ENCODE measurements around the gene ENDOU. TPM values are rescaled to one million over a fixed set of nuclear protein-coding genes. Genes with fewer than 3 reads are reported as not detected.

The ENDOU gene
- polyA plus RNA-seq, 1 of the 3 experiments (the other 2 are of a cell fraction), result not detected

DNA sequence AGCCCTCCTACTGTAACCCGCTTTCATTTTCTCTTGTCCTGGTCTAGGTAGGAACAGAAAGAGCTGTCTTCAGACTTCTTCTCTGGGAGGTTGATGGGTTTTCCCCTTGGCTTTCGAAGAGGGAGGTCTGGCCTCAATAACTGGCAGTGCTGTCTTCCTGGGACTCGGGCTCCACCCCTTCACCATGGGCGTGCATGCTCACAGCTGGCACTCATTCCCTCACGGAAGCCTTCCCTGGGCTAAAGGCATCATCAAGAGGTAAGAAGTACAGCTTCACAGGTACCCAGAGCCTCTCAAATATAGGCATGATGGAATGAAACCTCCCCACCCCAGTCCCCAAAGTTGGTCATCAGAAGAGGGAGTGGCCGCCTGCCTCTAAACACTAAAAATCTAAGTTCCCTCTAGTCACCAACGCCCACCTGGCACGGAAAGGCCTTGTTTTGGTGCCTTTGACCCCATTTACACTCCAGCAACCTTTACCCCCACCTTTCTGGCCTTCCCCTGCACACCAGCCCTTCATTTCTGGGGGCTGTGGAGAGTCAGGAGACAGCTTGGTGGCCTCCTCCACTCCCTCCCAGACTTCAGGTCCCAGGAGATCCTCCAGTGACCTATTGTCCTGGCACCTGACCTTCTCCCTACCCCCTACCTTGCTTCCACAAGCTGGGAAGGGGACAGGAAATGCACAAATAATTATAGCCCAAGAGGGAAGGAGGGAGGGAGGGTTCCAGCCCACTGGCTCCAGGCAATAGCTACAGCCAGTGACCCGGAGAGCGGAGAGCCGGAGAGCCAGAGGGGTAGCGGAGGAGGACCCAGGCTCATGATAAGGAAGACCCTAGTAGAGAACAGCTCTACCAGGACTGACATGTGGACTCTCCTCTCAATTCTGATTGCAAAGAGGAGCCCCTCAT lies 30.6 kb upstream of the ENDOU start:
- Histone ChIP-seq H3K27me3 (ENCODE audit: insufficient read depth) (no peaks in the 10 kb centered on the region), H2AFZ (ENCODE audit: low read depth) (no peak overlapping the region), H3K9ac (no peak overlapping the region), H4K20me1 (ENCODE audit: insufficient read depth) (no peaks in the 10 kb centered on the region), H3K4me2 (no peak overlapping the region), H3K9me3 (no peaks in the 10 kb centered on the region), H3F3A (replicated peaks; ENCODE audit: insufficient read depth) (no peaks in the 10 kb centered on the region), H3K4me1 (ENCODE audit: control insufficient read depth in 1 of 2, insufficient read depth in 2 of 2, low read depth in 1 of 2, low read length in 1 of 2) (peaks cover 12 to 59% of the 10 kb centered on the region in 2 experiments; a peak in 3 of 4 replicates), H3K4me3 (ENCODE audit: low read depth in 2 of 2, low read length in 1 of 2) (no peak overlapping the region), H3K27ac (ENCODE audit: low read depth in 2 of 2, low read length in 1 of 2) (no peak overlapping the region), H3K9me2 (no peaks in the 10 kb centered on the region), H3K79me2 (ENCODE audit: insufficient read depth) (no peaks in the 10 kb centered on the region), H3K36me3 (replicated peaks in 1 of 2; ENCODE audit: control insufficient read depth in 1 of 2, insufficient read depth in 2 of 2, low read length in 1 of 2) (no peaks in the 10 kb centered on the region)
- CTCF ChIA-PET, result interaction anchor here (0.9 to 18.0 kb wide), 7 partner anchors 15 to 82 kb away, joined by 3 to 435 read pairs (median 5); partner anchors contain the start of gene SLC48A1
- no peak for DNase-seq
- TF ChIP-seq FOXM1 (IDR thresholded peaks at IDR 0.05; ENCODE audit: low read depth), result no peak
- TF ChIP-seq, protein P1, sequence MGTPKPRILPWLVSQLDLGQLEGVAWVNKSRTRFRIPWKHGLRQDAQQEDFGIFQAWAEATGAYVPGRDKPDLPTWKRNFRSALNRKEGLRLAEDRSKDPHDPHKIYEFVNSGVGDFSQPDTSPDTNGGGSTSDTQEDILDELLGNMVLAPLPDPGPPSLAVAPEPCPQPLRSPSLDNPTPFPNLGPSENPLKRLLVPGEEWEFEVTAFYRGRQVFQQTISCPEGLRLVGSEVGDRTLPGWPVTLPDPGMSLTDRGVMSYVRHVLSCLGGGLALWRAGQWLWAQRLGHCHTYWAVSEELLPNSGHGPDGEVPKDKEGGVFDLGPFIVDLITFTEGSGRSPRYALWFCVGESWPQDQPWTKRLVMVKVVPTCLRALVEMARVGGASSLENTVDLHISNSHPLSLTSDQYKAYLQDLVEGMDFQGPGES (IDR thresholded peaks at IDR 0.05; ENCODE audit: low read depth, low read length), result no peak
- no peak for TF ChIP-seq FOXJ3 (CRISPR knock-in tag; IDR thresholded peaks at IDR 0.05)
- TF ChIP-seq, protein P2, sequence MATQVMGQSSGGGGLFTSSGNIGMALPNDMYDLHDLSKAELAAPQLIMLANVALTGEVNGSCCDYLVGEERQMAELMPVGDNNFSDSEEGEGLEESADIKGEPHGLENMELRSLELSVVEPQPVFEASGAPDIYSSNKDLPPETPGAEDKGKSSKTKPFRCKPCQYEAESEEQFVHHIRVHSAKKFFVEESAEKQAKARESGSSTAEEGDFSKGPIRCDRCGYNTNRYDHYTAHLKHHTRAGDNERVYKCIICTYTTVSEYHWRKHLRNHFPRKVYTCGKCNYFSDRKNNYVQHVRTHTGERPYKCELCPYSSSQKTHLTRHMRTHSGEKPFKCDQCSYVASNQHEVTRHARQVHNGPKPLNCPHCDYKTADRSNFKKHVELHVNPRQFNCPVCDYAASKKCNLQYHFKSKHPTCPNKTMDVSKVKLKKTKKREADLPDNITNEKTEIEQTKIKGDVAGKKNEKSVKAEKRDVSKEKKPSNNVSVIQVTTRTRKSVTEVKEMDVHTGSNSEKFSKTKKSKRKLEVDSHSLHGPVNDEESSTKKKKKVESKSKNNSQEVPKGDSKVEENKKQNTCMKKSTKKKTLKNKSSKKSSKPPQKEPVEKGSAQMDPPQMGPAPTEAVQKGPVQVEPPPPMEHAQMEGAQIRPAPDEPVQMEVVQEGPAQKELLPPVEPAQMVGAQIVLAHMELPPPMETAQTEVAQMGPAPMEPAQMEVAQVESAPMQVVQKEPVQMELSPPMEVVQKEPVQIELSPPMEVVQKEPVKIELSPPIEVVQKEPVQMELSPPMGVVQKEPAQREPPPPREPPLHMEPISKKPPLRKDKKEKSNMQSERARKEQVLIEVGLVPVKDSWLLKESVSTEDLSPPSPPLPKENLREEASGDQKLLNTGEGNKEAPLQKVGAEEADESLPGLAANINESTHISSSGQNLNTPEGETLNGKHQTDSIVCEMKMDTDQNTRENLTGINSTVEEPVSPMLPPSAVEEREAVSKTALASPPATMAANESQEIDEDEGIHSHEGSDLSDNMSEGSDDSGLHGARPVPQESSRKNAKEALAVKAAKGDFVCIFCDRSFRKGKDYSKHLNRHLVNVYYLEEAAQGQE (IDR thresholded peaks at IDR 0.05; ENCODE audit: low read depth, low read length), result no peak
- no peak for TF ChIP-seq JUND (IDR thresholded peaks at IDR 0.05)
- TF ChIP-seq, protein P3, sequence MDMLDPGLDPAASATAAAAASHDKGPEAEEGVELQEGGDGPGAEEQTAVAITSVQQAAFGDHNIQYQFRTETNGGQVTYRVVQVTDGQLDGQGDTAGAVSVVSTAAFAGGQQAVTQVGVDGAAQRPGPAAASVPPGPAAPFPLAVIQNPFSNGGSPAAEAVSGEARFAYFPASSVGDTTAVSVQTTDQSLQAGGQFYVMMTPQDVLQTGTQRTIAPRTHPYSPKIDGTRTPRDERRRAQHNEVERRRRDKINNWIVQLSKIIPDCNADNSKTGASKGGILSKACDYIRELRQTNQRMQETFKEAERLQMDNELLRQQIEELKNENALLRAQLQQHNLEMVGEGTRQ (IDR thresholded peaks at IDR 0.05; ENCODE audit: borderline replicate concordance, low read depth, low read length), result no peak
- 88% methylated on average over 12 of the region's 12 CpGs for WGBS (ENCODE audit: low lambda C conversion rate)
- POLR2A ChIA-PET, result interaction anchor here (1.0 kb wide), 1 partner anchor 19 kb away, joined by 6 read pairs; no protein-coding TSS in a partner anchor

DNA sequence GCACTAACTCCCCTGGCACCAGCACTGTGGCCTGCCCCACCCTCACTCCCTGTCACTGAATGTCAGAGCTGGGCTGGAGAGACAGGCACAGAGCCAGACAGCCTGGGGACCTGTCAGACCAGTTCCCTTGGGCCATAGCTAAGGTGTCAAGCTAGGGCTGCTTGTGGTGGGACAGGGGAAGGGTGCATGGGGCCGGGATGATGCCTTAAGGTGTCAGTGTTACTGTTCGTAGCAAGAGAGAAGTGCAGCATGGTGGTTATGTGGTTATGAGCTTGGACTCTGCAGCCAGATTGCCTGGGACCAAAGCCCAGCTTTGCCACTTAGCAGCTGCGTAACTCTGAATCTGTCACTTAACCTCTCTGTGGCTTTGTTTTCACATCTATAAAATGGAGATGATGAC lies 29.6 kb upstream of the ENDOU start:
- Histone ChIP-seq H3K9me2 (no peaks in the 10 kb centered on the region), H3K9ac (no peak overlapping the region), H3K27ac (ENCODE audit: low read depth in 2 of 2, low read length in 1 of 2) (no peak overlapping the region), H4K20me1 (ENCODE audit: insufficient read depth) (no peaks in the 10 kb centered on the region), H3K79me2 (ENCODE audit: insufficient read depth) (no peaks in the 10 kb centered on the region), H3K4me2 (no peak overlapping the region), H3K9me3 (no peaks in the 10 kb centered on the region), H3K27me3 (ENCODE audit: insufficient read depth) (no peaks in the 10 kb centered on the region), H3K36me3 (replicated peaks in 1 of 2; ENCODE audit: control insufficient read depth in 1 of 2, insufficient read depth in 2 of 2, low read length in 1 of 2) (no peaks in the 10 kb centered on the region), H3K4me1 (ENCODE audit: control insufficient read depth in 1 of 2, insufficient read depth in 2 of 2, low read depth in 1 of 2, low read length in 1 of 2) (peaks cover 12 to 65% of the 10 kb centered on the region in 2 experiments; a peak in 3 of 4 replicates), H3K4me3 (ENCODE audit: low read depth in 2 of 2, low read length in 1 of 2) (no peak overlapping the region), H2AFZ (ENCODE audit: low read depth) (no peak overlapping the region), H3F3A (replicated peaks; ENCODE audit: insufficient read depth) (no peaks in the 10 kb centered on the region)
- WGBS (ENCODE audit: low lambda C conversion rate), result 81% methylated on average over 3 of the region's 3 CpGs
- POLR2A ChIA-PET, result interaction anchor here (1.0 kb wide), 2 partner anchors 11 to 18 kb away, joined by 3 to 6 read pairs; no protein-coding TSS in a partner anchor
- no peak for DNase-seq
- CTCF ChIA-PET, result interaction anchor here (1.2 to 18.0 kb wide), 6 partner anchors 14 to 83 kb away, joined by 4 to 435 read pairs (median 11); partner anchors contain the start of gene SLC48A1
- TF ChIP-seq GABPA (IDR thresholded peaks at IDR 0.05; ENCODE audit: low read depth) (no peak), SIN3A (IDR thresholded peaks at IDR 0.05; ENCODE audit: borderline replicate concordance, low read depth, low read length) (no peak), TAF1 (IDR thresholded peaks at IDR 0.05; ENCODE audit: borderline replicate concordance, low read depth, low read length) (no peak), GATA2 (CRISPR knock-in tag; IDR thresholded peaks at IDR 0.05) (no peak), JUND (IDR thresholded peaks at IDR 0.05) (no peak), CHD2 (IDR thresholded peaks at IDR 0.05; ENCODE audit: low read length, partially characterized antibody) (no peak), NFIC (IDR thresholded peaks at IDR 0.05; ENCODE audit: borderline replicate concordance) (no peak)
- TF ChIP-seq, protein P1 (IDR thresholded peaks at IDR 0.05; ENCODE audit: low read depth, low read length), result no peak
- TF ChIP-seq, protein P4, sequence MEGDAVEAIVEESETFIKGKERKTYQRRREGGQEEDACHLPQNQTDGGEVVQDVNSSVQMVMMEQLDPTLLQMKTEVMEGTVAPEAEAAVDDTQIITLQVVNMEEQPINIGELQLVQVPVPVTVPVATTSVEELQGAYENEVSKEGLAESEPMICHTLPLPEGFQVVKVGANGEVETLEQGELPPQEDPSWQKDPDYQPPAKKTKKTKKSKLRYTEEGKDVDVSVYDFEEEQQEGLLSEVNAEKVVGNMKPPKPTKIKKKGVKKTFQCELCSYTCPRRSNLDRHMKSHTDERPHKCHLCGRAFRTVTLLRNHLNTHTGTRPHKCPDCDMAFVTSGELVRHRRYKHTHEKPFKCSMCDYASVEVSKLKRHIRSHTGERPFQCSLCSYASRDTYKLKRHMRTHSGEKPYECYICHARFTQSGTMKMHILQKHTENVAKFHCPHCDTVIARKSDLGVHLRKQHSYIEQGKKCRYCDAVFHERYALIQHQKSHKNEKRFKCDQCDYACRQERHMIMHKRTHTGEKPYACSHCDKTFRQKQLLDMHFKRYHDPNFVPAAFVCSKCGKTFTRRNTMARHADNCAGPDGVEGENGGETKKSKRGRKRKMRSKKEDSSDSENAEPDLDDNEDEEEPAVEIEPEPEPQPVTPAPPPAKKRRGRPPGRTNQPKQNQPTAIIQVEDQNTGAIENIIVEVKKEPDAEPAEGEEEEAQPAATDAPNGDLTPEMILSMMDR (IDR thresholded peaks at IDR 0.05), result no peak
